Astrocyte (in vitro differentiated cells and primary cell): ENCODE measurements around the gene FBXO17. TPM values are rescaled to one million over a fixed set of nuclear protein-coding genes. Genes with fewer than 3 reads are reported as not detected.

Experiments
- DNase-seq: peaks from one replicate; pipeline ENCODE4 v3.0.0-alpha.2; 2010; ENCODE audit warnings: low read depth
- FAIRE-seq: peaks from 2 replicates; lab custom pipeline; 2011; peaks lifted over from hg19 to GRCh38; lab: Jason Lieb, UNC
- H2AFZ ChIP-seq: 2 replicates; pipeline ENCODE4 v1.6.0; 2012; ENCODE audit warnings: low read depth, low read length, inconsistent platforms
- H3K27ac ChIP-seq: 2 replicates; pipeline ENCODE4 v1.5.1; 2011; ENCODE audit warnings: low read depth, low read length, inconsistent platforms
- H3K27me3 ChIP-seq: 2 replicates; pipeline ENCODE4 v1.6.0; 2011; ENCODE audit warnings: low read length, inconsistent platforms; ENCODE audit not compliant: insufficient read depth
- H3K36me3 ChIP-seq: 2 replicates; pipeline ENCODE4 v1.5.1; 2011; ENCODE audit warnings: low read length, inconsistent platforms; ENCODE audit not compliant: insufficient read depth
- H3K4me1 ChIP-seq: 2 replicates; pipeline ENCODE4 v1.5.1; 2011; ENCODE audit warnings: low read length, inconsistent platforms; ENCODE audit not compliant: insufficient read depth
- H3K4me2 ChIP-seq: 2 replicates; pipeline ENCODE4 v1.6.0; 2012; ENCODE audit warnings: low read length, inconsistent platforms
- H3K4me3 ChIP-seq: 2 replicates; pipeline ENCODE4 v1.5.1; 2011; ENCODE audit warnings: low read depth, mild to moderate bottlenecking, low read length, inconsistent platforms; ENCODE audit not compliant: insufficient read depth
- H3K79me2 ChIP-seq: 2 replicates; pipeline ENCODE4 v1.6.0; 2012; ENCODE audit warnings: mild to moderate bottlenecking, low read length, inconsistent platforms; ENCODE audit not compliant: insufficient read depth
- H3K9ac ChIP-seq: 2 replicates; pipeline ENCODE4 v1.6.0; 2012; ENCODE audit warnings: mild to moderate bottlenecking, low read length, inconsistent platforms
- H3K9me3 ChIP-seq: 2 replicates; pipeline ENCODE4 v1.5.1; 2012; ENCODE audit warnings: low read depth, mild to moderate bottlenecking, low read length, inconsistent platforms; ENCODE audit not compliant: insufficient read depth
- H4K20me1 ChIP-seq: 2 replicates; pipeline ENCODE4 v1.6.0; 2012; ENCODE audit warnings: low read length, inconsistent platforms; ENCODE audit not compliant: insufficient read depth
- H3K27ac Mint-ChIP-seq: one replicate; pipeline ENCODE4 v1.8.0; 2021; ENCODE audit warnings: mild to moderate bottlenecking, mixed read lengths; ENCODE audit not compliant: unreplicated experiment
- H3K27me3 Mint-ChIP-seq: one replicate; pipeline ENCODE4 v1.8.0; 2021; ENCODE audit warnings: low read depth, mixed read lengths; ENCODE audit not compliant: unreplicated experiment
- H3K36me3 Mint-ChIP-seq: one replicate; pipeline ENCODE4 v1.8.0; 2021; ENCODE audit warnings: low read depth, mixed read lengths; ENCODE audit not compliant: unreplicated experiment
- H3K4me1 Mint-ChIP-seq: one replicate; pipeline ENCODE4 v1.8.0; 2021; ENCODE audit warnings: low read depth, mixed read lengths; ENCODE audit not compliant: unreplicated experiment
- H3K4me3 Mint-ChIP-seq: one replicate; pipeline ENCODE4 v1.8.0; 2021; ENCODE audit warnings: mild to moderate bottlenecking, moderate library complexity, mixed read lengths; ENCODE audit not compliant: unreplicated experiment
- H3K9me3 Mint-ChIP-seq: one replicate; pipeline ENCODE4 v1.8.0; 2021; ENCODE audit warnings: mild to moderate bottlenecking, mixed read lengths; ENCODE audit not compliant: unreplicated experiment
- EZH2 ChIP-seq: IDR thresholded peaks from 2 replicates; pipeline ENCODE4 v1.6.1; 2012; ENCODE audit warnings: mild to moderate bottlenecking, low read length, inconsistent platforms; ENCODE audit not compliant: insufficient read depth
- total RNA-seq: library from RNA; stranded (reverse); gene quantifications from 2 replicates; pipeline ENCODE4 v1.2.1, GENCODE V29; 2021
- TF ChIP-seq, protein P1 (sequence below): IDR thresholded peaks from 2 replicates; pipeline ENCODE4 v1.5.1; 2011; ENCODE audit warnings: low read depth, mild to moderate bottlenecking, inconsistent platforms, low read length, moderate library complexity; ENCODE audit not compliant: insufficient read depth

Gene FBXO17
- total RNA-seq, 1 donor from 2014 or later: 14.7 TPM

DNA sequence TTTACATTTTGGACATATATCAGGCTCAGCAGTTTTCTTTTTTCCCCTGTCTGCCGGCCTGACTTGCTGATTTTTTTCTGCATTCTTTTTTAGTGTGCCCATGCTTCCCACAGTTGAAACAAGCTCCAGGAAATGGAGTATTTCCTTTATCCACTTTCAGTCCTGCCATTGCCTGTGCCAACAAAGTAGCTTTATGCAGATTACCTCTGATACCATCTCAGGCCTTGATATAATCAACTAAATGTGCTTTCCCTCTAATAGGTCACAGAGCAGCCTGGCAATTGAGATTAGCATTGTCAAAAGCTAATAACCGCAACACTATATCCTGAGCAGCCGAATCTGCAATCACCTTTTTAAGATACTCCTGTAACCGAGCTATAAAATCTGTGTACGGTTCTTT, 35.6 kb downstream of the FBXO17 start:
- peaks cover 2% of the 10 kb centered on the region for H3K4me1 Mint-ChIP-seq
- H3K27ac ChIP-seq: no peak overlapping the region
- H3K27ac Mint-ChIP-seq: no peak overlapping the region

DNA sequence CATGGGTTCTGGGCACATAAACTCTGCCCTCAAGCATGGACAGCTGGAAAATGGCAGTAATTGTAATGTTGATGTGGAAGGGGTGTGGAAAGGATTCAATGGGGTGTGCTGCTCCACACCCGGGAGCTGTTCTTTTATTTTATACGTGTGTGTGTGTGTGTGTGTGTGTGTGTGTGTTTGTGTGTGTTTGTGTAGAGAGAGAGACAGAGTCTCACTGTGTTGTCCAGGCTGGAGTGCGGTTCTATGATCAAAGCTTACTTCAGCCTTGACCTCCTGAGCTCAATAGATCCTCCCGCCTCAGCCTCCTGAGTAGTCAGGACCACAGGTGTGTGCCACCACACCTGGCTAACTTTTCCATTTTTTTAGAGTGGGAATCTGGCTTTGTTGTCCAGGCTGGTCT, 42.0 kb downstream of the FBXO17 start:
- Mint-ChIP-seq H3K27me3 (no peaks in the 10 kb centered on the region), H3K27ac (no peak overlapping the region), H3K4me3 (no peak overlapping the region), H3K36me3 (peaks cover 15% of the 10 kb centered on the region), H3K4me1 (peaks cover 2% of the 10 kb centered on the region), H3K9me3 (peaks cover 11% of the 10 kb centered on the region)
- no peak overlapping the region for H2AFZ ChIP-seq
- H3K4me3 ChIP-seq: no peak overlapping the region
- no peak overlapping the region for H3K9ac ChIP-seq
- no peak for DNase-seq
- no peaks in the 10 kb centered on the region for H3K9me3 ChIP-seq
- peaks cover 41% of the 10 kb centered on the region for H3K79me2 ChIP-seq
- no peak for FAIRE-seq
- H3K27me3 ChIP-seq: no peaks in the 10 kb centered on the region
- H4K20me1 ChIP-seq: peaks cover 15% of the 10 kb centered on the region
- peaks cover 4% of the 10 kb centered on the region for H3K36me3 ChIP-seq
- H3K4me2 ChIP-seq: no peak overlapping the region
- H3K27ac ChIP-seq: no peak overlapping the region
- peaks cover 10% of the 10 kb centered on the region for H3K4me1 ChIP-seq
- TF ChIP-seq, protein P1, sequence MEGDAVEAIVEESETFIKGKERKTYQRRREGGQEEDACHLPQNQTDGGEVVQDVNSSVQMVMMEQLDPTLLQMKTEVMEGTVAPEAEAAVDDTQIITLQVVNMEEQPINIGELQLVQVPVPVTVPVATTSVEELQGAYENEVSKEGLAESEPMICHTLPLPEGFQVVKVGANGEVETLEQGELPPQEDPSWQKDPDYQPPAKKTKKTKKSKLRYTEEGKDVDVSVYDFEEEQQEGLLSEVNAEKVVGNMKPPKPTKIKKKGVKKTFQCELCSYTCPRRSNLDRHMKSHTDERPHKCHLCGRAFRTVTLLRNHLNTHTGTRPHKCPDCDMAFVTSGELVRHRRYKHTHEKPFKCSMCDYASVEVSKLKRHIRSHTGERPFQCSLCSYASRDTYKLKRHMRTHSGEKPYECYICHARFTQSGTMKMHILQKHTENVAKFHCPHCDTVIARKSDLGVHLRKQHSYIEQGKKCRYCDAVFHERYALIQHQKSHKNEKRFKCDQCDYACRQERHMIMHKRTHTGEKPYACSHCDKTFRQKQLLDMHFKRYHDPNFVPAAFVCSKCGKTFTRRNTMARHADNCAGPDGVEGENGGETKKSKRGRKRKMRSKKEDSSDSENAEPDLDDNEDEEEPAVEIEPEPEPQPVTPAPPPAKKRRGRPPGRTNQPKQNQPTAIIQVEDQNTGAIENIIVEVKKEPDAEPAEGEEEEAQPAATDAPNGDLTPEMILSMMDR: no peak
- no peak for TF ChIP-seq EZH2

More for the DNA sequence above, 35.6 kb downstream of the FBXO17 start:
- Histone ChIP-seq H3K4me2 (no peak overlapping the region), H3K36me3 (no peaks in the 10 kb centered on the region), H2AFZ (no peak overlapping the region), H3K27me3 (no peaks in the 10 kb centered on the region), H3K9me3 (no peaks in the 10 kb centered on the region), H4K20me1 (no peaks in the 10 kb centered on the region), H3K4me1 (no peaks in the 10 kb centered on the region), H3K9ac (no peak overlapping the region), H3K79me2 (no peaks in the 10 kb centered on the region), H3K4me3 (no peak overlapping the region)
- TF ChIP-seq EZH2: no peak
- TF ChIP-seq, protein P1: no peak
- no peak for DNase-seq
- no peak for FAIRE-seq
- no peak overlapping the region for H3K4me3 Mint-ChIP-seq
- H3K36me3 Mint-ChIP-seq: peaks cover 15% of the 10 kb centered on the region
- peaks cover 2% of the 10 kb centered on the region for H3K27me3 Mint-ChIP-seq
- H3K9me3 Mint-ChIP-seq: peaks cover 10% of the 10 kb centered on the region

DNA sequence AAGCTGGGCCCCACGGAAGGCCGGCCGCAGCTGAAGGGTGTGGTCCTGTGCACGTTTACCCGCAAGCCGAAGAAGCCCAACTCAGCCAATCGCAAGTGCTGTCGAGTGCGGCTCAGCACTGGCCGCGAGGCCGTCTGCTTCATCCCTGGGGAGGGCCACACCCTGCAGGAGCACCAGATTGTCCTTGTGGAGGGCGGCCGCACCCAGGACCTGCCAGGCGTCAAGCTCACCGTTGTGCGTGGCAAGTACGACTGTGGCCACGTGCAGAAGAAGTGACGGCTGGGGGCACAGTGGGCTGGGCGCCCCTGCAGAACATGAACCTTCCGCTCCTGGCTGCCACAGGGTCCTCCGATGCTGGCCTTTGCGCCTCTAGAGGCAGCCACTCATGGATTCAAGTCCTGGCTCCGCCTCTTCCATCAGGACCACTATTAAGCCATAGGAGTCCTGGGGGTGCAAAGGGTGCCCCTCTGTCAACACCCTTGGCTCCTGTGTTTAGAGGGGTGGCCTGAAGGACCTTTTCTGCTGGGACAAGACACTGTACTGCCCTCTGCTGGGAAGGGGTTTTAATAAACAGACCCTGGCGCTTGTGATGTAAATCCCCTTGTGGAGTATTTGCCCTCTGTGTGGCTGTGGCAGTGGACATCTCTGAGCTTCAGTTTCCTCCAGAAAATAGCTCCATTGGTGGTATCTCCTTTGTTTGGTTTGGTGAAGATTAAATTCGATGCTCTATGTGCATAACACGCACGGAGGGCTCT, 42.9 kb downstream of the FBXO17 start:
- DNase-seq (peak; percentile 28), FAIRE-seq (no peak)
- no peak overlapping the region for H2AFZ ChIP-seq
- Mint-ChIP-seq H3K4me1 (peaks cover 2% of the 10 kb centered on the region), H3K9me3 (peaks cover 11% of the 10 kb centered on the region), H3K27me3 (no peaks in the 10 kb centered on the region), H3K27ac (no peak overlapping the region), H3K4me3 (peak overlapping the region; percentile 70), H3K36me3 (peaks cover 15% of the 10 kb centered on the region)
- H3K27ac ChIP-seq: no peak overlapping the region
- H3K36me3 ChIP-seq: peaks cover 4% of the 10 kb centered on the region
- TF ChIP-seq, protein P1: peak; percentile 33
- no peak for TF ChIP-seq EZH2
- peaks cover 10% of the 10 kb centered on the region for H3K4me1 ChIP-seq
- H3K79me2 ChIP-seq: peaks cover 41% of the 10 kb centered on the region
- no peaks in the 10 kb centered on the region for H3K9me3 ChIP-seq
- peaks cover 15% of the 10 kb centered on the region for H4K20me1 ChIP-seq
- no peak overlapping the region for H3K4me2 ChIP-seq
- H3K27me3 ChIP-seq: no peaks in the 10 kb centered on the region
- H3K4me3 ChIP-seq: no peak overlapping the region
- no peak overlapping the region for H3K9ac ChIP-seq
